ENCODE measurements around the gene RAB15. TPM values are rescaled to one million over a fixed set of nuclear protein-coding genes. Genes with fewer than 3 reads are reported as not detected.

Gene RAB15
- total RNA-seq, 4 donors from 2014 or later, result 9.6 to 17.0 (median 15.1) TPM

- TF ChIP-seq CTCF (IDR thresholded peaks at IDR 0.05) (no peak), EP300 (IDR thresholded peaks at IDR 0.05) (no peak), POLR2AphosphoS5 (IDR thresholded peaks at IDR 0.05) (no peak), POLR2A (IDR thresholded peaks at IDR 0.05) (no peak)
- no peak for DNase-seq (ENCODE audit: low spot score in 2 of 2)
- Histone ChIP-seq H3K9me3 (no peaks in the 10 kb centered on the region), H3K4me3 (peak overlapping the region; percentile 81), H3K36me3 (no peaks in the 10 kb centered on the region), H3K27ac (no peak overlapping the region), H3K4me1 (peaks cover 36% of the 10 kb centered on the region), H3K27me3 (no peaks in the 10 kb centered on the region)
- 72% methylated on average over 8 of the region's 8 CpGs for WGBS
Observed at GRCh38 chr14:64970776-64971477, 1.2 kb downstream of the RAB15 start.

- no peak for DNase-seq (ENCODE audit: low spot score in 2 of 2)
- Histone ChIP-seq H3K4me3 (no peak overlapping the region), H3K9me3 (no peaks in the 10 kb centered on the region), H3K27me3 (no peaks in the 10 kb centered on the region), H3K4me1 (peaks cover 41% of the 10 kb centered on the region), H3K27ac (no peak overlapping the region), H3K36me3 (no peaks in the 10 kb centered on the region)
- 84% methylated on average over 3 of the region's 3 CpGs for WGBS
- TF ChIP-seq EP300 (IDR thresholded peaks at IDR 0.05), result no peak
- no peak for TF ChIP-seq POLR2AphosphoS5 (IDR thresholded peaks at IDR 0.05)
- no peak for TF ChIP-seq CTCF (IDR thresholded peaks at IDR 0.05)
- TF ChIP-seq POLR2A (IDR thresholded peaks at IDR 0.05), result no peak
Observed at GRCh38 chr14:64970041-64970440, 2.1 kb downstream of the RAB15 start.

- Histone ChIP-seq H3K4me3 (no peak overlapping the region), H3K9me3 (no peaks in the 10 kb centered on the region), H3K4me1 (peaks cover 41% of the 10 kb centered on the region), H3K27me3 (no peaks in the 10 kb centered on the region), H3K36me3 (no peaks in the 10 kb centered on the region), H3K27ac (no peak overlapping the region)
- TF ChIP-seq POLR2A (IDR thresholded peaks at IDR 0.05), result no peak
- TF ChIP-seq POLR2AphosphoS5 (IDR thresholded peaks at IDR 0.05), result no peak
- no peak for TF ChIP-seq CTCF (IDR thresholded peaks at IDR 0.05)
- no peak for TF ChIP-seq EP300 (IDR thresholded peaks at IDR 0.05)
- 77% methylated on average over 6 of the region's 6 CpGs for WGBS
- DNase-seq (ENCODE audit: low spot score in 2 of 2), result no peak
Observed at GRCh38 chr14:64968651-64969050, 3.5 kb downstream of the RAB15 start.

- DNase-seq (ENCODE audit: low spot score in 2 of 2), result no peak
- no peaks in the 10 kb centered on the region for H3K36me3 ChIP-seq
- TF ChIP-seq POLR2A (IDR thresholded peaks at IDR 0.05), result no peak
- no peak for TF ChIP-seq EP300 (IDR thresholded peaks at IDR 0.05)
- no peak for TF ChIP-seq POLR2AphosphoS5 (IDR thresholded peaks at IDR 0.05)
- no peak for TF ChIP-seq CTCF (IDR thresholded peaks at IDR 0.05)
- no peaks in the 10 kb centered on the region for H3K27me3 ChIP-seq
- WGBS, result 89% methylated on average over 7 of the region's 7 CpGs
- no peak overlapping the region for H3K27ac ChIP-seq
- H3K9me3 ChIP-seq, result no peaks in the 10 kb centered on the region
- peaks cover 41% of the 10 kb centered on the region for H3K4me1 ChIP-seq
- H3K4me3 ChIP-seq, result no peak overlapping the region
Observed at GRCh38 chr14:64968167-64968566, 4.0 kb downstream of the RAB15 start.

- DNase-seq (ENCODE audit: low spot score in 2 of 2), result no peak
- Histone ChIP-seq H3K4me3 (no peak overlapping the region), H3K9me3 (no peaks in the 10 kb centered on the region), H3K4me1 (peaks cover 36% of the 10 kb centered on the region), H3K27ac (peak overlapping the region; percentile 32), H3K27me3 (no peaks in the 10 kb centered on the region), H3K36me3 (no peaks in the 10 kb centered on the region)
- TF ChIP-seq POLR2AphosphoS5 (IDR thresholded peaks at IDR 0.05) (no peak), CTCF (IDR thresholded peaks at IDR 0.05) (no peak), EP300 (IDR thresholded peaks at IDR 0.05) (no peak), POLR2A (IDR thresholded peaks at IDR 0.05) (no peak)
- WGBS, result 35% methylated on average over 2 of the region's 2 CpGs
Observed at GRCh38 chr14:64966976-64967375, 5.2 kb downstream of the RAB15 start.

Measured in suprapubic skin (tissue), 4 donors.